ENCODE results near the gene KRTAP26-1.

- TF ChIP-seq CTCF (IDR thresholded peaks at IDR 0.05) (no peak), ZFX (IDR thresholded peaks at IDR 0.05; ENCODE audit: borderline replicate concordance) (no peak)
These were observed 17.7 kb upstream of the KRTAP26-1 start for GRCh38 chr21:30337772-30338171.
